ENCODE measurements around the gene RTF2. TPM values are rescaled to one million over a fixed set of nuclear protein-coding genes. Genes with fewer than 3 reads are reported as not detected.

Gene RTF2
- total RNA-seq, 2 experiments from 2014 or later: 63.6 to 72.7 TPM

DNA sequence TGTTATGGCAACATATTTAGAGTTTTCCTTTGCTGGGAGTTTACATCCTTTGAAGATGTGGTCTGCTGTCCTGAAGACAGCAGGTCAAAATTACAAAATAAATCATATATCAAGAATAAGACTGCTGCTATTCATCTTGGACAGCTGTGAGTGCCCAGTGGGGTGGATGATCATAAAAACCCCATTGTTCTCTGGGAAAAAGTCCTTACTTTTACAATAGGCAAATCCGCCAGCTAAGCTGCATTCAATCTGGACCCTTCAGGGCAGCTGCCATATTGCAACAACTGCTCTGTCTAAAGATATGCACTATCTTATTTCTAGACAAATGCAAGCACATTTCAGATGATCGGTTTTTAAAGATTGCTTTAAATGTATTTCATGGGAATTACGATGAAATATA is 37.0 kb upstream of the RTF2 start:
- CTCF ChIA-PET (ENCODE audit: unreplicated experiment): no interaction called here
- H2AFZ ChIP-seq (ENCODE audit: low read length): no peak overlapping the region
- no peaks in the 10 kb centered on the region for H4K20me1 ChIP-seq (ENCODE audit: insufficient read depth, low read length)
- H3K4me3 ChIP-seq (ENCODE audit: low read depth, low read length, poor library complexity, severe bottlenecking): no peak overlapping the region
- no peak overlapping the region for H3K27ac ChIP-seq (ENCODE audit: low read depth, low read length, poor library complexity, severe bottlenecking)
- H3K79me2 ChIP-seq (ENCODE audit: insufficient read depth, low read depth, low read length): no peaks in the 10 kb centered on the region
- H3K4me1 ChIP-seq (ENCODE audit: insufficient read depth, low read length, poor library complexity, severe bottlenecking): peaks cover 12% of the 10 kb centered on the region
- POLR2A ChIA-PET: no interaction called here
- no peaks in the 10 kb centered on the region for H3K36me3 ChIP-seq (ENCODE audit: insufficient read depth, low read length)
- no peak for DNase-seq (ENCODE audit: low spot score)
- intact Hi-C loops (cut with micrococcal nuclease; ENCODE audit: unreplicated experiment): no loop called here
- no peaks in the 10 kb centered on the region for H3K9me2 ChIP-seq (ENCODE audit: insufficient read depth, low read length)
- TF ChIP-seq, protein P1, sequence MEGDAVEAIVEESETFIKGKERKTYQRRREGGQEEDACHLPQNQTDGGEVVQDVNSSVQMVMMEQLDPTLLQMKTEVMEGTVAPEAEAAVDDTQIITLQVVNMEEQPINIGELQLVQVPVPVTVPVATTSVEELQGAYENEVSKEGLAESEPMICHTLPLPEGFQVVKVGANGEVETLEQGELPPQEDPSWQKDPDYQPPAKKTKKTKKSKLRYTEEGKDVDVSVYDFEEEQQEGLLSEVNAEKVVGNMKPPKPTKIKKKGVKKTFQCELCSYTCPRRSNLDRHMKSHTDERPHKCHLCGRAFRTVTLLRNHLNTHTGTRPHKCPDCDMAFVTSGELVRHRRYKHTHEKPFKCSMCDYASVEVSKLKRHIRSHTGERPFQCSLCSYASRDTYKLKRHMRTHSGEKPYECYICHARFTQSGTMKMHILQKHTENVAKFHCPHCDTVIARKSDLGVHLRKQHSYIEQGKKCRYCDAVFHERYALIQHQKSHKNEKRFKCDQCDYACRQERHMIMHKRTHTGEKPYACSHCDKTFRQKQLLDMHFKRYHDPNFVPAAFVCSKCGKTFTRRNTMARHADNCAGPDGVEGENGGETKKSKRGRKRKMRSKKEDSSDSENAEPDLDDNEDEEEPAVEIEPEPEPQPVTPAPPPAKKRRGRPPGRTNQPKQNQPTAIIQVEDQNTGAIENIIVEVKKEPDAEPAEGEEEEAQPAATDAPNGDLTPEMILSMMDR (conservative IDR thresholded peaks at IDR 0.05; ENCODE audit: low read length): no peak
- no peak for TF ChIP-seq EZH2phosphoT487 (IDR thresholded peaks at IDR 0.05; ENCODE audit: borderline replicate concordance, low read depth, low read length)
- H3K9me3 ChIP-seq (ENCODE audit: low read length): no peaks in the 10 kb centered on the region
- no TSS peak for BruUV-seq (replicated peaks)
- no peak overlapping the region for H3K4me2 ChIP-seq (ENCODE audit: low read length)

DNA sequence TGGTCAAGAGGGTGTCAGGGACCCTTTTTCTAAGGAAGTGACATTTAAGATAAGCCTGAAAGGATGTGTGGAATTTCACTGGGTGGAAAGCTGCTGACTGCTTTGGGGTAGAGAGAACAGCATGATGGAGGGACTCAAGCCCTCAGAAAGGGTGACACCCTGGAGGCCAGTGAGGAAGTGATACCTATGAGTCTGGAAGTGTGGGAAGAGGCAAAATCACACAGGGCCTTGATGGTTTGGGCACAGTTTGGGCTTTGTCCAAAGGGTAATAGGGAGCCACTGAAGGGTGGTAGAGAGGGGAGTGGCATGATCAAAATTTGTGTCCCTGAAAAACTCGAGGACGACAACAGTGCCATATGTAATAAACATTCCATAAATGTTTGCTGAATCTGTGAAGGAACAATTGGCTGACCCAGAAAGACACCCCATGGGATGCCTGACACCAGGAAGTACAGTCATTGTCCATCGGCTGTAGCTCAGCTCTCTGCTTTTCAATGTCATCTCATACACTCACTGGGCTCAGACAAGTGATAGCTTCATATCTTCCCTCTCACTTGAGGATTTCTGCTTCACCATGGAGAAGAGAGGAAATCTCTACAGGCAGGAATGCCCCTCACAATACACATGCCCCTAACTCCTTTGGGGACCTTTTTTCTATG is 35.1 kb upstream of the RTF2 start:
- TF ChIP-seq, protein P1 (conservative IDR thresholded peaks at IDR 0.05; ENCODE audit: low read length): no peak
- TF ChIP-seq EZH2phosphoT487 (IDR thresholded peaks at IDR 0.05; ENCODE audit: borderline replicate concordance, low read depth, low read length): no peak
- Histone ChIP-seq H3K9me2 (ENCODE audit: insufficient read depth, low read length) (no peaks in the 10 kb centered on the region), H4K20me1 (ENCODE audit: insufficient read depth, low read length) (no peaks in the 10 kb centered on the region), H3K4me2 (ENCODE audit: low read length) (no peak overlapping the region), H3K9me3 (ENCODE audit: low read length) (no peaks in the 10 kb centered on the region), H3K4me1 (ENCODE audit: insufficient read depth, low read length, poor library complexity, severe bottlenecking) (peaks cover 12% of the 10 kb centered on the region), H3K27ac (ENCODE audit: low read depth, low read length, poor library complexity, severe bottlenecking) (no peak overlapping the region), H3K36me3 (ENCODE audit: insufficient read depth, low read length) (no peaks in the 10 kb centered on the region), H3K79me2 (ENCODE audit: insufficient read depth, low read depth, low read length) (no peaks in the 10 kb centered on the region), H3K4me3 (ENCODE audit: low read depth, low read length, poor library complexity, severe bottlenecking) (no peak overlapping the region), H2AFZ (ENCODE audit: low read length) (no peak overlapping the region)
- CTCF ChIA-PET (ENCODE audit: unreplicated experiment): no interaction called here
- no TSS peak for BruUV-seq (replicated peaks)
- intact Hi-C loops (cut with micrococcal nuclease; ENCODE audit: unreplicated experiment): no loop called here
- POLR2A ChIA-PET: no interaction called here
- DNase-seq (ENCODE audit: low spot score): no peak

DNA sequence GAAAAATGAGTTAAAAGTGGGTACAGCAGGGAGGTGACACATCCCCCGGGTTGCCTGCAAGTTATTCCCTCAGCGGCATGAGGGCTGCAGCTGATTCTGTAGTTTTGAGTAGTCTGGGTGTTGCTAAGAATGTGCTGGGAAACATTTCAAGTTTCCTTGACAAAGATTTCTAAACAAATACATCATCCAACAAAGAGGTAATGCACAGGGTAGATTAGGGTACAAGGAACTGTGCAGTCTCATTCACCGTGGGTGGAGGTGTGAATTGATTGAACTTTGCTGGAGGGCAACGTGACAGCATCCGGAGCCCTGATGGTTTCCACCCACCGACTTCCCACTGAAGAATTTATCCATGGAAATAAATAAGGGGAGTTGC is 34.6 kb upstream of the RTF2 start:
- H3K36me3 ChIP-seq (ENCODE audit: insufficient read depth, low read length): no peaks in the 10 kb centered on the region
- no peaks in the 10 kb centered on the region for H3K79me2 ChIP-seq (ENCODE audit: insufficient read depth, low read depth, low read length)
- no peak overlapping the region for H3K4me3 ChIP-seq (ENCODE audit: low read depth, low read length, poor library complexity, severe bottlenecking)
- intact Hi-C loops (cut with micrococcal nuclease; ENCODE audit: unreplicated experiment): no loop called here
- no peak overlapping the region for H2AFZ ChIP-seq (ENCODE audit: low read length)
- no peak overlapping the region for H3K27ac ChIP-seq (ENCODE audit: low read depth, low read length, poor library complexity, severe bottlenecking)
- H3K9me3 ChIP-seq (ENCODE audit: low read length): no peaks in the 10 kb centered on the region
- CTCF ChIA-PET (ENCODE audit: unreplicated experiment): no interaction called here
- peaks cover 12% of the 10 kb centered on the region for H3K4me1 ChIP-seq (ENCODE audit: insufficient read depth, low read length, poor library complexity, severe bottlenecking)
- DNase-seq (ENCODE audit: low spot score): no peak
- no peaks in the 10 kb centered on the region for H4K20me1 ChIP-seq (ENCODE audit: insufficient read depth, low read length)
- H3K9me2 ChIP-seq (ENCODE audit: insufficient read depth, low read length): no peaks in the 10 kb centered on the region
- no peak overlapping the region for H3K4me2 ChIP-seq (ENCODE audit: low read length)
- no peak for TF ChIP-seq EZH2phosphoT487 (IDR thresholded peaks at IDR 0.05; ENCODE audit: borderline replicate concordance, low read depth, low read length)
- TF ChIP-seq, protein P1 (conservative IDR thresholded peaks at IDR 0.05; ENCODE audit: low read length): no peak
- POLR2A ChIA-PET: no interaction called here
- no TSS peak for BruUV-seq (replicated peaks)

Data from OCI-LY7 (cell line).